Activated naive CD8-positive, alpha-beta T cell treated with anti-CD3 and anti-CD28 coated beads, Interleukin-2, amount 10 ng/mL, durations not matched to agents 7 days and 5 days (primary cell): ENCODE measurements around the gene PGRMC2. TPM values are rescaled to one million over a fixed set of nuclear protein-coding genes. Genes with fewer than 3 reads are reported as not detected.

Experiments
- ATAC-seq: fragments of 150-1000 bp; cut with Tn5 transposase; one replicate; pipeline ENCODE4 v1.10.0; 2021; ENCODE audit warnings: low read depth, moderate library complexity
- POLR2A ChIA-PET: fragments of 350-600 bp; sonication (Branson Sonifier 250); formaldehyde crosslinking; loops from one replicate; lab custom pipeline; 2021; ENCODE audit warnings: antibody characterized with exemption; lab: Charles Lee
- DNase-seq: peaks from one replicate; pipeline ENCODE4 v3.0.0; 2021
- H3K27ac Mint-ChIP-seq: one replicate; pipeline ENCODE4 v1.8.0; 2022; ENCODE audit warnings: mild to moderate bottlenecking, mixed read lengths
- H3K27me3 Mint-ChIP-seq: one replicate; pipeline ENCODE4 v1.8.0; 2022; ENCODE audit warnings: mild to moderate bottlenecking, moderate library complexity, mixed read lengths
- H3K36me3 Mint-ChIP-seq: one replicate; pipeline ENCODE4 v1.8.0; 2021; ENCODE audit warnings: mild to moderate bottlenecking, mixed read lengths
- H3K4me1 Mint-ChIP-seq: one replicate; pipeline ENCODE4 v1.8.0; 2021; ENCODE audit warnings: mixed read lengths
- H3K4me3 Mint-ChIP-seq: one replicate; pipeline ENCODE4 v1.8.0; 2022; ENCODE audit warnings: mild to moderate bottlenecking, moderate library complexity, mixed read lengths
- H3K9me3 Mint-ChIP-seq: one replicate; pipeline ENCODE4 v1.8.0; 2021; ENCODE audit warnings: mixed read lengths
- total RNA-seq, 2 experiments: library from RNA; stranded (reverse); gene quantifications; one replicate each; pipeline ENCODE4 v1.2.3, GENCODE V29; 2021

PGRMC2 gene
- total RNA-seq, 2 experiments from 2014 or later = 44.5 to 47.1 TPM

- Mint-ChIP-seq H3K4me1 (peaks cover 13% of the 10 kb centered on the region), H3K27me3 (no peaks in the 10 kb centered on the region), H3K36me3 (peaks cover 2% of the 10 kb centered on the region), H3K27ac (no peak overlapping the region), H3K9me3 (no peaks in the 10 kb centered on the region), H3K4me3 (no peak overlapping the region)
- POLR2A ChIA-PET = no interaction called here
- no peak for ATAC-seq
- no peak for DNase-seq
Observed at GRCh38 chr4:128291096-128291495, 3.5 kb upstream of the PGRMC2 start.

GRCh38 chr4:128290526-128290925 is 2.9 kb upstream of the PGRMC2 start:
- Mint-ChIP-seq H3K27me3 (no peaks in the 10 kb centered on the region), H3K4me1 (peaks cover 18% of the 10 kb centered on the region), H3K4me3 (no peak overlapping the region), H3K36me3 (peaks cover 4% of the 10 kb centered on the region), H3K27ac (no peak overlapping the region), H3K9me3 (no peaks in the 10 kb centered on the region)
- DNase-seq = no peak
- POLR2A ChIA-PET = no interaction called here
- ATAC-seq = no peak

GRCh38 chr4:128289523-128290158 is 2.0 kb upstream of the PGRMC2 start:
- ATAC-seq (no peak), DNase-seq (no peak)
- H3K27me3 Mint-ChIP-seq = no peaks in the 10 kb centered on the region
- POLR2A ChIA-PET = no interaction called here
- peaks cover 7% of the 10 kb centered on the region for H3K36me3 Mint-ChIP-seq
- H3K4me3 Mint-ChIP-seq = no peak overlapping the region
- H3K4me1 Mint-ChIP-seq = peaks cover 24% of the 10 kb centered on the region
- no peaks in the 10 kb centered on the region for H3K9me3 Mint-ChIP-seq
- no peak overlapping the region for H3K27ac Mint-ChIP-seq

GRCh38 chr4:128288689-128289106 is 1.1 kb upstream of the PGRMC2 start:
- ATAC-seq (no peak), DNase-seq (no peak)
- Mint-ChIP-seq H3K4me1 (peaks cover 27% of the 10 kb centered on the region), H3K9me3 (no peaks in the 10 kb centered on the region), H3K27me3 (no peaks in the 10 kb centered on the region), H3K27ac (peak overlapping the region; percentile 92), H3K4me3 (peak overlapping the region; percentile 92), H3K36me3 (peaks cover 13% of the 10 kb centered on the region)
- POLR2A ChIA-PET = interaction anchor here (0.5 to 3.7 kb wide), 3 partner anchors 228 to 342 kb away, joined by 3 to 14 read pairs (median 4); partner anchors contain the start of genes ABHD18, LARP1B and MFSD8

- Mint-ChIP-seq H3K9me3 (no peaks in the 10 kb centered on the region), H3K27ac (peak overlapping the region; percentile 92), H3K36me3 (peaks cover 15% of the 10 kb centered on the region), H3K4me1 (peaks cover 28% of the 10 kb centered on the region), H3K4me3 (peak overlapping the region; percentile 92), H3K27me3 (no peaks in the 10 kb centered on the region)
- ATAC-seq (peak; percentile 89), DNase-seq (peak; percentile 98)
- POLR2A ChIA-PET = interaction anchor here (0.5 to 3.7 kb wide), 5 partner anchors 227 to 808 kb away, joined by 3 to 23 read pairs (median 4); partner anchors contain the start of genes ABHD18, C4orf33, LARP1B and MFSD8
Observed at GRCh38 chr4:128287871-128288688, 467 bp upstream of the PGRMC2 start.

- Mint-ChIP-seq H3K4me3 (peak overlapping the region; percentile 92), H3K36me3 (peaks cover 21% of the 10 kb centered on the region), H3K27ac (peak overlapping the region; percentile 82), H3K9me3 (no peaks in the 10 kb centered on the region), H3K4me1 (peaks cover 36% of the 10 kb centered on the region), H3K27me3 (no peaks in the 10 kb centered on the region)
- ATAC-seq (no peak), DNase-seq (no peak)
- POLR2A ChIA-PET = interaction anchor here (0.7 to 3.7 kb wide), 7 partner anchors 169 to 807 kb away, joined by 3 to 23 read pairs (median 4); partner anchors contain the start of genes ABHD18, LARP1B, MFSD8 and PLK4
Observed at GRCh38 chr4:128286474-128287058, 1.0 kb downstream of the PGRMC2 start.

- no peak overlapping the region for H3K27ac Mint-ChIP-seq
- POLR2A ChIA-PET = interaction anchor here (1.1 to 3.7 kb wide), 3 partner anchors 229 to 527 kb away, joined by 3 to 23 read pairs (median 14); partner anchors contain the start of genes ABHD18 and MFSD8
Observed at GRCh38 chr4:128285085-128285997, 2.3 kb downstream of the PGRMC2 start.

GRCh38 chr4:128284317-128284716 is 3.3 kb downstream of the PGRMC2 start:
- Mint-ChIP-seq H3K27ac (no peak overlapping the region), H3K4me3 (no peak overlapping the region), H3K4me1 (peaks cover 40% of the 10 kb centered on the region), H3K9me3 (no peaks in the 10 kb centered on the region), H3K27me3 (no peaks in the 10 kb centered on the region), H3K36me3 (peaks cover 35% of the 10 kb centered on the region)
- no peak for DNase-seq
- ATAC-seq = no peak
- POLR2A ChIA-PET = no interaction called here

More at GRCh38 chr4:128285085-128285997, 2.3 kb downstream of the PGRMC2 start:
- no peak for ATAC-seq
- Mint-ChIP-seq H3K36me3 (peaks cover 24% of the 10 kb centered on the region), H3K4me3 (peak overlapping the region; percentile 92), H3K4me1 (peaks cover 38% of the 10 kb centered on the region), H3K9me3 (no peaks in the 10 kb centered on the region), H3K27me3 (no peaks in the 10 kb centered on the region)
- no peak for DNase-seq

- no peak for DNase-seq
- POLR2A ChIA-PET = no interaction called here
- Mint-ChIP-seq H3K27ac (no peak overlapping the region), H3K36me3 (peaks cover 38% of the 10 kb centered on the region), H3K4me3 (no peak overlapping the region), H3K4me1 (peaks cover 36% of the 10 kb centered on the region), H3K27me3 (no peaks in the 10 kb centered on the region), H3K9me3 (no peaks in the 10 kb centered on the region)
- ATAC-seq = no peak
Observed at GRCh38 chr4:128283071-128283470, 4.5 kb downstream of the PGRMC2 start.

GRCh38 chr4:128282516-128282915 is 5.1 kb downstream of the PGRMC2 start:
- POLR2A ChIA-PET = no interaction called here
- H3K36me3 Mint-ChIP-seq = peaks cover 38% of the 10 kb centered on the region
- no peaks in the 10 kb centered on the region for H3K9me3 Mint-ChIP-seq
- ATAC-seq (no peak), DNase-seq (no peak)
- peaks cover 36% of the 10 kb centered on the region for H3K4me1 Mint-ChIP-seq
- no peaks in the 10 kb centered on the region for H3K27me3 Mint-ChIP-seq
- H3K4me3 Mint-ChIP-seq = no peak overlapping the region
- no peak overlapping the region for H3K27ac Mint-ChIP-seq

GRCh38 chr4:128281354-128281753 is 6.3 kb downstream of the PGRMC2 start:
- H3K4me3 Mint-ChIP-seq = no peak overlapping the region
- H3K27me3 Mint-ChIP-seq = no peaks in the 10 kb centered on the region
- H3K4me1 Mint-ChIP-seq = peaks cover 33% of the 10 kb centered on the region
- no peak for DNase-seq
- no peak overlapping the region for H3K27ac Mint-ChIP-seq
- POLR2A ChIA-PET = no interaction called here
- ATAC-seq = no peak
- no peaks in the 10 kb centered on the region for H3K9me3 Mint-ChIP-seq
- peaks cover 38% of the 10 kb centered on the region for H3K36me3 Mint-ChIP-seq

- Mint-ChIP-seq H3K27me3 (no peaks in the 10 kb centered on the region), H3K36me3 (peaks cover 33% of the 10 kb centered on the region), H3K27ac (no peak overlapping the region), H3K4me1 (peaks cover 19% of the 10 kb centered on the region), H3K9me3 (no peaks in the 10 kb centered on the region), H3K4me3 (no peak overlapping the region)
- POLR2A ChIA-PET = no interaction called here
- DNase-seq = no peak
- no peak for ATAC-seq
Observed at GRCh38 chr4:128279624-128280225, 7.9 kb downstream of the PGRMC2 start.
